Activated T-helper 2 cell treated with anti-CD3 and anti-CD28 coated beads, Interferon-gamma antibody, Interleukin-2, Interleukin-4, amounts not matched to agents 10 μg/mL and 5 μg/mL and 100 μg/mL, durations not matched to agents 14 hours and 24 hours and 36 hours (primary cell): ENCODE results near the gene ZBTB7C. TPM values are rescaled to one million over a fixed set of nuclear protein-coding genes. Genes with fewer than 3 reads are reported as not detected.

Source experiments
- DNase-seq: peaks from one replicate; pipeline ENCODE4 v3.0.0; 2021; ENCODE audit warnings: low spot score
- H3K27ac Mint-ChIP-seq: one replicate; pipeline ENCODE4 v1.8.0; 2021; ENCODE audit warnings: mixed read lengths
- H3K27me3 Mint-ChIP-seq: one replicate; pipeline ENCODE4 v1.8.0; 2021; ENCODE audit warnings: low read depth, mixed read lengths
- H3K36me3 Mint-ChIP-seq: one replicate; pipeline ENCODE4 v1.8.0; 2021; ENCODE audit warnings: low read depth, mixed read lengths
- H3K4me1 Mint-ChIP-seq: one replicate; pipeline ENCODE4 v1.8.0; 2021; ENCODE audit warnings: low read depth, mixed read lengths
- H3K4me3 Mint-ChIP-seq: one replicate; pipeline ENCODE4 v1.8.0; 2021; ENCODE audit warnings: low read depth, mild to moderate bottlenecking, moderate library complexity, mixed read lengths
- H3K9me3 Mint-ChIP-seq: one replicate; pipeline ENCODE4 v1.8.0; 2021; ENCODE audit warnings: mixed read lengths
- intact Hi-C: fragments of 100-400 bp; cut with micrococcal nuclease; formaldehyde crosslinking; loops from one replicate; pipeline ENCODE4 v1.15.1; 2023
- total RNA-seq: library from RNA; stranded (reverse); gene quantifications from 2 replicates; pipeline ENCODE4 v1.2.3, GENCODE V29; 2022

Gene ZBTB7C
- total RNA-seq, 1 donor from 2014 or later = 0.21 TPM

- Mint-ChIP-seq H3K36me3 (no peaks in the 10 kb centered on the region), H3K4me3 (no peak overlapping the region), H3K9me3 (no peaks in the 10 kb centered on the region), H3K27ac (no peak overlapping the region), H3K4me1 (no peaks in the 10 kb centered on the region), H3K27me3 (peaks cover 2% of the 10 kb centered on the region)
- intact Hi-C loops = no loop called here
- no peak for DNase-seq
Observed at GRCh38 chr18:48040457-48041110, 368.6 kb downstream of the ZBTB7C start.

GRCh38 chr18:48039769-48040215, 369.4 kb downstream of the ZBTB7C start:
- H3K9me3 Mint-ChIP-seq = no peaks in the 10 kb centered on the region
- intact Hi-C loops = no loop called here
- H3K27me3 Mint-ChIP-seq = no peaks in the 10 kb centered on the region
- H3K27ac Mint-ChIP-seq = no peak overlapping the region
- no peak for DNase-seq
- no peaks in the 10 kb centered on the region for H3K4me1 Mint-ChIP-seq
- no peak overlapping the region for H3K4me3 Mint-ChIP-seq
- no peaks in the 10 kb centered on the region for H3K36me3 Mint-ChIP-seq

- DNase-seq = no peak
- H3K36me3 Mint-ChIP-seq = no peaks in the 10 kb centered on the region
- H3K27me3 Mint-ChIP-seq = peaks cover 2% of the 10 kb centered on the region
- no peaks in the 10 kb centered on the region for H3K4me1 Mint-ChIP-seq
- intact Hi-C loops = no loop called here
- no peak overlapping the region for H3K27ac Mint-ChIP-seq
- no peaks in the 10 kb centered on the region for H3K9me3 Mint-ChIP-seq
- H3K4me3 Mint-ChIP-seq = no peak overlapping the region
Observed at GRCh38 chr18:48038636-48039035, 370.5 kb downstream of the ZBTB7C start.

- DNase-seq = no peak
- Mint-ChIP-seq H3K27ac (no peak overlapping the region), H3K4me3 (no peak overlapping the region), H3K4me1 (no peaks in the 10 kb centered on the region), H3K27me3 (peaks cover 2% of the 10 kb centered on the region), H3K9me3 (no peaks in the 10 kb centered on the region), H3K36me3 (no peaks in the 10 kb centered on the region)
- intact Hi-C loops = no loop called here
Observed at GRCh38 chr18:48037481-48038271, 371.5 kb downstream of the ZBTB7C start.

- DNase-seq = no peak
- no peaks in the 10 kb centered on the region for H3K36me3 Mint-ChIP-seq
- H3K4me3 Mint-ChIP-seq = no peak overlapping the region
- intact Hi-C loops = no loop called here
- no peaks in the 10 kb centered on the region for H3K9me3 Mint-ChIP-seq
- peaks cover 2% of the 10 kb centered on the region for H3K27me3 Mint-ChIP-seq
- H3K27ac Mint-ChIP-seq = no peak overlapping the region
- H3K4me1 Mint-ChIP-seq = no peaks in the 10 kb centered on the region
Observed at GRCh38 chr18:48036641-48037421, 372.4 kb downstream of the ZBTB7C start.

GRCh38 chr18:48036226-48036625, 373.0 kb downstream of the ZBTB7C start:
- Mint-ChIP-seq H3K27ac (no peak overlapping the region), H3K27me3 (peaks cover 2% of the 10 kb centered on the region), H3K36me3 (no peaks in the 10 kb centered on the region), H3K4me3 (no peak overlapping the region), H3K9me3 (no peaks in the 10 kb centered on the region), H3K4me1 (no peaks in the 10 kb centered on the region)
- intact Hi-C loops = no loop called here
- no peak for DNase-seq

GRCh38 chr18:48035556-48035860, 373.7 kb downstream of the ZBTB7C start:
- H3K4me3 Mint-ChIP-seq = no peak overlapping the region
- intact Hi-C loops = no loop called here
- no peaks in the 10 kb centered on the region for H3K4me1 Mint-ChIP-seq
- DNase-seq = no peak
- H3K27ac Mint-ChIP-seq = no peak overlapping the region
- peaks cover 2% of the 10 kb centered on the region for H3K27me3 Mint-ChIP-seq
- no peaks in the 10 kb centered on the region for H3K9me3 Mint-ChIP-seq
- no peaks in the 10 kb centered on the region for H3K36me3 Mint-ChIP-seq

- no peak overlapping the region for H3K4me3 Mint-ChIP-seq
- no peak overlapping the region for H3K27ac Mint-ChIP-seq
- no peaks in the 10 kb centered on the region for H3K36me3 Mint-ChIP-seq
- peaks cover 2% of the 10 kb centered on the region for H3K27me3 Mint-ChIP-seq
- no peaks in the 10 kb centered on the region for H3K4me1 Mint-ChIP-seq
- no peaks in the 10 kb centered on the region for H3K9me3 Mint-ChIP-seq
- no peak for DNase-seq
- intact Hi-C loops = no loop called here
Observed at GRCh38 chr18:48034651-48035555, 374.3 kb downstream of the ZBTB7C start.

GRCh38 chr18:48033790-48034650, 375.2 kb downstream of the ZBTB7C start:
- H3K9me3 Mint-ChIP-seq = no peaks in the 10 kb centered on the region
- H3K4me1 Mint-ChIP-seq = no peaks in the 10 kb centered on the region
- H3K36me3 Mint-ChIP-seq = no peaks in the 10 kb centered on the region
- H3K27me3 Mint-ChIP-seq = peaks cover 2% of the 10 kb centered on the region
- DNase-seq = no peak
- intact Hi-C loops = no loop called here
- H3K4me3 Mint-ChIP-seq = no peak overlapping the region
- no peak overlapping the region for H3K27ac Mint-ChIP-seq

- H3K4me1 Mint-ChIP-seq = no peaks in the 10 kb centered on the region
- DNase-seq = no peak
- no peak overlapping the region for H3K27ac Mint-ChIP-seq
- H3K36me3 Mint-ChIP-seq = no peaks in the 10 kb centered on the region
- intact Hi-C loops = no loop called here
- H3K4me3 Mint-ChIP-seq = no peak overlapping the region
- no peaks in the 10 kb centered on the region for H3K9me3 Mint-ChIP-seq
- H3K27me3 Mint-ChIP-seq = peaks cover 2% of the 10 kb centered on the region
Observed at GRCh38 chr18:48032876-48033789, 376.1 kb downstream of the ZBTB7C start.

- H3K27me3 Mint-ChIP-seq = peaks cover 2% of the 10 kb centered on the region
- H3K9me3 Mint-ChIP-seq = no peaks in the 10 kb centered on the region
- H3K36me3 Mint-ChIP-seq = no peaks in the 10 kb centered on the region
- no peak overlapping the region for H3K4me3 Mint-ChIP-seq
- DNase-seq = no peak
- no peak overlapping the region for H3K27ac Mint-ChIP-seq
- H3K4me1 Mint-ChIP-seq = no peaks in the 10 kb centered on the region
- intact Hi-C loops = no loop called here
Observed at GRCh38 chr18:48031641-48032040, 377.5 kb downstream of the ZBTB7C start.
